ENCODE data around the gene HID1. TPM values are rescaled to one million over a fixed set of nuclear protein-coding genes. Genes with fewer than 3 reads are reported as not detected.

The HID1 gene, protein sequence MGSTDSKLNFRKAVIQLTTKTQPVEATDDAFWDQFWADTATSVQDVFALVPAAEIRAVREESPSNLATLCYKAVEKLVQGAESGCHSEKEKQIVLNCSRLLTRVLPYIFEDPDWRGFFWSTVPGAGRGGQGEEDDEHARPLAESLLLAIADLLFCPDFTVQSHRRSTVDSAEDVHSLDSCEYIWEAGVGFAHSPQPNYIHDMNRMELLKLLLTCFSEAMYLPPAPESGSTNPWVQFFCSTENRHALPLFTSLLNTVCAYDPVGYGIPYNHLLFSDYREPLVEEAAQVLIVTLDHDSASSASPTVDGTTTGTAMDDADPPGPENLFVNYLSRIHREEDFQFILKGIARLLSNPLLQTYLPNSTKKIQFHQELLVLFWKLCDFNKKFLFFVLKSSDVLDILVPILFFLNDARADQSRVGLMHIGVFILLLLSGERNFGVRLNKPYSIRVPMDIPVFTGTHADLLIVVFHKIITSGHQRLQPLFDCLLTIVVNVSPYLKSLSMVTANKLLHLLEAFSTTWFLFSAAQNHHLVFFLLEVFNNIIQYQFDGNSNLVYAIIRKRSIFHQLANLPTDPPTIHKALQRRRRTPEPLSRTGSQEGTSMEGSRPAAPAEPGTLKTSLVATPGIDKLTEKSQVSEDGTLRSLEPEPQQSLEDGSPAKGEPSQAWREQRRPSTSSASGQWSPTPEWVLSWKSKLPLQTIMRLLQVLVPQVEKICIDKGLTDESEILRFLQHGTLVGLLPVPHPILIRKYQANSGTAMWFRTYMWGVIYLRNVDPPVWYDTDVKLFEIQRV
- 0.65 TPM in 1 of 2 replicates, not detected in the other for total RNA-seq (2014; rRNA removed; shearing (Covaris generic); ENCODE audit: low replicate concordance)

DNA sequence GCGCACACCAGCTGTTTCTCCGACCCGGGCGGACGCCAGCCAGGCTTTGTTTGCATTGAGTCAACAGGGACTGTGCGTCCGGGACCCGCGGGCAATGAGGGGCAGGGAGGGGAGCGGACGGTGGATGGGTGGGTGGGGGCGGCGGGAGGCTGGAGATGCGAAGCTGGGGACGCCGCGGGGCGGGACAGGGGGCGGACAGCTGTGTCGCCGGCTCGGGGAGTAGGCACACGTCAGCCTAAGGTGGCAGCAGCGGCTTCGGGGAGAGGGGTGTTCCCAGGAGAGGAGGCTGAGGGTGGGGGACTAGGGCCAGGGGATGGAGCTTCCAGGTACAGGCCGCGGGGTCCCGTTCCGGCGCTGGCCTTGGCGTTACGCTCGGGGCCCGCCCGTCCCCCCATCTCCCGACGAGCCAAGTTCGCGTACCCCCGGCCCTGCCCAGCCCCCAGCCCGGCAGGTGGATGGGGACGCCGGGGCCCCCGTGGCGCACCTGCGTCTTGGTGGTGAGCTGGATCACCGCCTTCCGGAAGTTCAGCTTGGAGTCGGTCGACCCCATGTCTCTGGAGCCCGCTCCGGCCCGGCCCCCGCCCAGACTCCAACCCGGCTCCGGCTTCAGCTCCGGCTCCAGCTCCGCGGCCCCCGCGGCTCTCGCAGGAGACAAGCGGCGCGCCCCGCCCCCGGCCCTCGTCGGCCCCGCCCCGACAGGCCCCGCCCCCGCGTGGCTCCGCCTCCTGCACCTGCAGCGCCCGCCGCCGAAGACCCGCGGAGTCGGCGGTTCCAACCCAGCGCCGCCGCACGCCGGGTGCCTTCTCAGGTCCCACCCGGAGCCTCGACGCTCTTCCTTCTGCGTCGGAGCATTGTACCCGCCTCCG, at the start of gene HID1:
TSS of gene HID1 (minus strand) at position 653 of the 866 bp plus-strand sequence. CDS start at position 550, 103 bp downstream.
- Histone ChIP-seq H3K9ac (ENCODE audit: low read length) (no peak within 1 kb of the TSS), H3K27me3 (ENCODE audit: low read length) (no peaks in the 10 kb centered on the region)

DNA sequence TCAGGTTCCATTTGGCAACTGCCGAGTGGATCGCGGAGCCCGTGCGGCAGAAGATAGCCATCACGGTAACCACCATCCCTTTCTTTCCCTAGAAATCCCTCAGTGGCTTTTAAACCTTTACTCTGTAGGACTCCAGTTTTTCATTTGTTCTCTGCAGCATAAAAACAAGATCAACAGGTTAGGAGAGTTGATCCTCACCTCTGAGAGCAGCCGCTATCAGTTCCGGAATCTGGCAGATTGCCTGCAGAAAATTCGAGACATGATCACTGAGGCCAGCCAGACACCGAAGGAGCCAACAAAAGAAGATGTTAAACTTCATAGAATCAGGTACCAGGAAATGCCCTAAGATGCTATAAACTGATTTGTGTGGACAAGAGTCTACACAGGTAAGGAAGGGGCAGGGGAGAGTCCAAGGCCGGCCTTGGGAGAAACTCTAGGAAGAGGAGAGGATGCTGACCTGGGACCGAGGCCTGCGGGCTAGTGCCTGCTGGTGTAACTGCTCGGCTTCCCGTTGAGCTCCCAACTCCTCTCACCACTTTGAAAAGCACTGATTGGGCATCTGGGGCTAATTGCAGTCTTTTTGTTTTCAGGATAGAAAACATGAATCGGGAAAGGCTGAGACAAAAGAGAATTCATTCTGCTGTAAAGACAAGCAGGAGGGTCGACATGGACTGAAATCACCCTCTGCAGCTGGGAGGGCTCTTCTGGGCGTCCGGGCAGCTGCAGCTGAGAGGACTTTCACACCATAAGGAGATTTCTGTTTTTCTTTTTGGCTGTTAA, 48.0 kb upstream of the HID1 start:
- H2AFZ ChIP-seq (ENCODE audit: low read length) = no peak overlapping the region
- H3K4me2 ChIP-seq (ENCODE audit: low read depth, low read length, poor library complexity, severe bottlenecking) = no peak overlapping the region
- H3K27me3 ChIP-seq (ENCODE audit: low read length) = no peaks in the 10 kb centered on the region
- peaks cover 5% of the 10 kb centered on the region for H3K9me3 ChIP-seq (ENCODE audit: low read length)
- no peak overlapping the region for H3K27ac ChIP-seq (ENCODE audit: low read length)
- no peak overlapping the region for H3K9ac ChIP-seq (ENCODE audit: low read length)
- no peak for DNase-seq
- H3K4me3 ChIP-seq (ENCODE audit: low read length) = no peak overlapping the region
- H3K79me2 ChIP-seq (ENCODE audit: low read length) = peaks cover under 1% of the 10 kb centered on the region; the same call in 1 of the 2 replicates
- no peaks in the 10 kb centered on the region for H4K20me1 ChIP-seq (ENCODE audit: insufficient read depth, low read depth, low read length)
- H3K4me1 ChIP-seq (ENCODE audit: low read length) = no peaks in the 10 kb centered on the region
- H3K9me2 ChIP-seq (replicated peaks; ENCODE audit: insufficient read depth, low read length) = no peaks in the 10 kb centered on the region
- peaks cover 11% of the 10 kb centered on the region; the same call in 1 of the 2 replicates for H3K36me3 ChIP-seq (ENCODE audit: insufficient read depth, low read length)

More for the DNA sequence above, at the start of gene HID1:
- Histone ChIP-seq H3K9me3 (ENCODE audit: low read length) (no peaks in the 10 kb centered on the region), H2AFZ (ENCODE audit: low read length) (no peak within 1 kb of the TSS), H3K36me3 (ENCODE audit: insufficient read depth, low read length) (no peaks in the 10 kb centered on the region), H3K4me2 (ENCODE audit: low read depth, low read length, poor library complexity, severe bottlenecking) (peak within 1 kb of the TSS; percentile 44), H3K79me2 (ENCODE audit: low read length) (no peaks in the 10 kb centered on the region), H3K27ac (ENCODE audit: low read length) (no peak within 1 kb of the TSS), H3K4me3 (ENCODE audit: low read length) (peak within 1 kb of the TSS; percentile 30; the same call in 1 of the 2 replicates), H4K20me1 (ENCODE audit: insufficient read depth, low read depth, low read length) (no peaks in the 10 kb centered on the region), H3K4me1 (ENCODE audit: low read length) (peaks cover 9% of the 10 kb centered on the region), H3K9me2 (replicated peaks; ENCODE audit: insufficient read depth, low read length) (no peaks in the 10 kb centered on the region)
- peak; percentile 59 for DNase-seq

DNA sequence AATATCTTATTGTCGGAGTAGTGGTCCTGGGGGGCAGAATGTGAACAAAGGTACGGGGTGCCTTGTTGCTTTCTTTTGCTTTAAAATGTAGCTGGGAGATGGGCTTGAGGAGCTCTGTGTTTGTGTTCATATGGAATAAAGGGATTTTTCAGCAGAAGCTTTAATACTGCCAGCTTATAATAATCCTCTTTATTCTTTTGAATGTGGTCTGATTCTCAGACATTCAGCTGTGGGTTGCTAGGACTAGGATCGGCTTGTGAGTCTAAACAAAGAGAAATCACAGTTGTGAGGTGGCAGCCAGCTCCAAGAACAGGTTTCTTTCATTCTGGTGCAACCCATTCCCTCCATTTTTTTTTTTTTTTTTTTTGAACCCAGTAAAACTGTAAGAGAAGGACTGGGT, 47.2 kb upstream of the HID1 start:
- Histone ChIP-seq H3K4me1 (ENCODE audit: low read length) (no peaks in the 10 kb centered on the region), H3K27me3 (ENCODE audit: low read length) (no peaks in the 10 kb centered on the region), H3K9ac (ENCODE audit: low read length) (no peak overlapping the region), H3K4me2 (ENCODE audit: low read depth, low read length, poor library complexity, severe bottlenecking) (no peak overlapping the region), H3K4me3 (ENCODE audit: low read length) (no peak overlapping the region), H3K79me2 (ENCODE audit: low read length) (peaks cover 9% of the 10 kb centered on the region), H4K20me1 (ENCODE audit: insufficient read depth, low read depth, low read length) (no peaks in the 10 kb centered on the region), H3K36me3 (ENCODE audit: insufficient read depth, low read length) (peaks cover 10% of the 10 kb centered on the region; the same call in 1 of the 2 replicates), H3K9me3 (ENCODE audit: low read length) (peaks cover 2% of the 10 kb centered on the region), H3K27ac (ENCODE audit: low read length) (no peak overlapping the region), H2AFZ (ENCODE audit: low read length) (no peak overlapping the region), H3K9me2 (replicated peaks; ENCODE audit: insufficient read depth, low read length) (no peaks in the 10 kb centered on the region)
- DNase-seq = no peak

DNA sequence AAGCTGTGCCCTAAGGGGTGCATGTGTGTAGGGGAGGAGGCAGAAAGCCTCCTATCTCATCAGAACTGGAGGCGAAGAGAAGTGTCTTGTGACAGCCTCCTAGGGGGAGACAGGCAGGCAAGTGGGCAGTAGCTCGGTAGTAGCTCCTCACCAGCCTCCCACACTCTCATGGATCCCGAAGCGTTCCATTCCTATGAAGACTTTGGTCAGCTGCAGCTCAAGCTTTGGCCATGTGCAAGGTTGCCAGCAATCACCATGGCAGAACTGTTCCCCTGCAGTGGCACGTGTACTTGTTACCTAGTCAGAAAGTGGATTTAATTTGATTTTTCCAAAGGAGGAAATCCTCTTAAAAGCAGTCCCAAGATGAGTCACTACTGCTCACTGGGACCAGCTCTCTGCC, 46.6 kb upstream of the HID1 start:
- no peak overlapping the region for H3K4me2 ChIP-seq (ENCODE audit: low read depth, low read length, poor library complexity, severe bottlenecking)
- no peak for DNase-seq
- 0 out of 2 replicates have a peak, but pooled peaks cover 5% of the 10 kb centered on the region for H3K36me3 ChIP-seq (ENCODE audit: insufficient read depth, low read length)
- no peak overlapping the region for H3K4me3 ChIP-seq (ENCODE audit: low read length)
- no peak overlapping the region for H2AFZ ChIP-seq (ENCODE audit: low read length)
- H3K9ac ChIP-seq (ENCODE audit: low read length) = no peak overlapping the region
- H3K27me3 ChIP-seq (ENCODE audit: low read length) = no peaks in the 10 kb centered on the region
- no peak overlapping the region for H3K27ac ChIP-seq (ENCODE audit: low read length)
- H3K4me1 ChIP-seq (ENCODE audit: low read length) = 0 out of 2 replicates have a peak, but pooled peaks cover 2% of the 10 kb centered on the region
- H3K79me2 ChIP-seq (ENCODE audit: low read length) = peaks cover 14% of the 10 kb centered on the region
- no peaks in the 10 kb centered on the region for H3K9me2 ChIP-seq (replicated peaks; ENCODE audit: insufficient read depth, low read length)
- H4K20me1 ChIP-seq (ENCODE audit: insufficient read depth, low read depth, low read length) = no peaks in the 10 kb centered on the region
- no peaks in the 10 kb centered on the region for H3K9me3 ChIP-seq (ENCODE audit: low read length)

DNA sequence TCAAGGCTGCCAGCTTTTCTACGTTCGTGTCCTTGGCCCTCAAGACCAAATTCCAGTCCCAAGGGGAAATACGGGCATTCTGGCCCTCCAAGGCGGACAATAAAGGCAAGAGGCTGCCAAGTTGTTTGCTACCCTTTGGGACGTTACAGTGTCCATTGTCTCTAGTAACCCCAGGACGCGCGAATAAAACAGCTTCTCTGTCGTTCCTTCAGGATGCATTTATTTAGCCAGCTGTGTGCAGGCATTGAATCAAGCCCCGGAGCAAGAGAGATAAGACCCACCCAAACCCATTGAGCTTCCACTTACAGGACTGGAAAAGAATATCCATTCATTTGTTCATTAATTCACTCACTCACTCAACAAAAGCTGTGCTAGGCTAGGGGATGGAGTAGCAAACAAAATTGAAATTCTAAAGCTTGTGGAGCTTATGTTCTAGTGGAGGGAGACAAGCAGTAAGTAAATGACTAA, 40.6 kb upstream of the HID1 start:
- Histone ChIP-seq H3K9me3 (ENCODE audit: low read length) (no peaks in the 10 kb centered on the region), H3K79me2 (ENCODE audit: low read length) (peaks cover 25% of the 10 kb centered on the region)

DNA sequence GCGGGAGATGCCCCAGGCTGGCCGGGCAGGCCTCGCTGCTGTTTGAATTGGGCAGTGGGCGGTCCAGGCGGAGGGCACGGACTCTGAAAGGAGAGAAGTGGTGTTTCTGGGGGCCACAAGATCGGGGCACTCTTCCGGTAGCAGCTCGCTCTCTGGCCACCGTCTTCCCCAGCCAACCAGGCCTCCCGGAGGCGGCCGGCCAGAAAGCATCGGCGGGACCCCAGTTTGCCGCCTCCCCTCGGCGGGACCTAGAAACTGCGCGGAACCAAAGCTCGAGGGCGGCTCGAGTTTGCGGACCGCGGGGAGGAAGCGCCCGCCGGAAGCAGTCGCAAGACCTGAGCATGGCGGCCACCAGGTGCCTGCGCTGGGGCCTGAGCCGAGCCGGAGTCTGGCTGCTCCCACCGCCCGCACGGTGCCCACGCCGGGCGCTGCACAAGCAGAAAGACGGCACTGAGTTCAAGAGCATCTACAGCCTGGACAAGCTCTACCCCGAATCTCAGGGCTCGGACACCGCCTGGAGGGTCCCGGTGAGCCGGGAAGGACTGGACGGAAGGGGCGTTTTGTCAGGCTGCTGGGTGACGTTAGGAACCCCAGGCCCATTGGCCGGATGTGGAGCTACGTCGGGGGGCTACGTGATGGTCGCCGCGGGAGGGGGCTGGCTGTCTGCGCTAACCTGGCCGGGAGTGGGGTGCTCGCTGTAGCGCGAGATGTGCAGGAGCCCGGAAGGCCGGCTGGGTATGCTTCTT, 40.0 kb upstream of the HID1 start, which contains the start of gene MRPL58:
TSS of gene MRPL58 (plus strand) at position 325 of the 746 bp plus-strand sequence. CDS start at position 342, 17 bp downstream.
- H3K4me2 ChIP-seq (ENCODE audit: low read depth, low read length, poor library complexity, severe bottlenecking) = peak within 1 kb of the TSS; percentile 82
- H3K36me3 ChIP-seq (ENCODE audit: insufficient read depth, low read length) = 0 out of 2 replicates have a peak, but pooled peaks cover 5% of the 10 kb centered on the region
- no peaks in the 10 kb centered on the region for H3K27me3 ChIP-seq (ENCODE audit: low read length)
- H3K9me3 ChIP-seq (ENCODE audit: low read length) = no peaks in the 10 kb centered on the region
- H3K79me2 ChIP-seq (ENCODE audit: low read length) = peaks cover 25% of the 10 kb centered on the region
- no peaks in the 10 kb centered on the region for H4K20me1 ChIP-seq (ENCODE audit: insufficient read depth, low read depth, low read length)
- DNase-seq = peak; percentile 96
- peaks cover 18% of the 10 kb centered on the region for H3K4me1 ChIP-seq (ENCODE audit: low read length)
- H2AFZ ChIP-seq (ENCODE audit: low read length) = peak within 1 kb of the TSS; percentile 96
- H3K9me2 ChIP-seq (replicated peaks; ENCODE audit: insufficient read depth, low read length) = no peaks in the 10 kb centered on the region
- peak within 1 kb of the TSS; percentile 69 for H3K27ac ChIP-seq (ENCODE audit: low read length)
- H3K9ac ChIP-seq (ENCODE audit: low read length) = peak within 1 kb of the TSS; percentile 78
- H3K4me3 ChIP-seq (ENCODE audit: low read length) = peak within 1 kb of the TSS; percentile 76

More for the DNA sequence above, 40.6 kb upstream of the HID1 start:
- Histone ChIP-seq H3K9me2 (replicated peaks; ENCODE audit: insufficient read depth, low read length) (no peaks in the 10 kb centered on the region), H3K9ac (ENCODE audit: low read length) (peak overlapping the region; percentile 78), H3K4me3 (ENCODE audit: low read length) (peak overlapping the region; percentile 76), H3K4me1 (ENCODE audit: low read length) (peaks cover 18% of the 10 kb centered on the region), H4K20me1 (ENCODE audit: insufficient read depth, low read depth, low read length) (no peaks in the 10 kb centered on the region), H3K27me3 (ENCODE audit: low read length) (no peaks in the 10 kb centered on the region), H3K36me3 (ENCODE audit: insufficient read depth, low read length) (0 out of 2 replicates have a peak, but pooled peaks cover 5% of the 10 kb centered on the region), H3K27ac (ENCODE audit: low read length) (peak overlapping the region; percentile 69), H2AFZ (ENCODE audit: low read length) (no peak overlapping the region), H3K4me2 (ENCODE audit: low read depth, low read length, poor library complexity, severe bottlenecking) (peak overlapping the region; percentile 82)
- no peak for DNase-seq

DNA sequence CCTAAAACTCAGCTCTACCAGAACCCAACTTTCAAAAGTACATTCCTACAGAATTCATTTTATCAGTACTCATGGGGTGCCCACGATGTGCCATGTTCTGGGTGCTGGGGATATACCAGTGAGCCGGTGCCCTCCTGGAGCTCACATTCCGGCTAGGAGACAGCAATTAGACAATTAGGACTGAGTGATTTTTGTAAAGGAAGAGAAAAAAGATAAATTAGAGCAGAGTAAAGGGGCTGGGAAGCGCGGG, 39.5 kb upstream of the HID1 start:
- Histone ChIP-seq H2AFZ (ENCODE audit: low read length) (peak overlapping the region; percentile 96), H3K27ac (ENCODE audit: low read length) (peak overlapping the region; percentile 54), H4K20me1 (ENCODE audit: insufficient read depth, low read depth, low read length) (no peaks in the 10 kb centered on the region), H3K36me3 (ENCODE audit: insufficient read depth, low read length) (0 out of 2 replicates have a peak, but pooled peaks cover 5% of the 10 kb centered on the region), H3K4me2 (ENCODE audit: low read depth, low read length, poor library complexity, severe bottlenecking) (peak overlapping the region; percentile 82), H3K4me3 (ENCODE audit: low read length) (peak overlapping the region; percentile 76), H3K9ac (ENCODE audit: low read length) (peak overlapping the region; percentile 78), H3K79me2 (ENCODE audit: low read length) (peaks cover 25% of the 10 kb centered on the region), H3K4me1 (ENCODE audit: low read length) (peaks cover 18% of the 10 kb centered on the region), H3K9me3 (ENCODE audit: low read length) (no peaks in the 10 kb centered on the region), H3K27me3 (ENCODE audit: low read length) (no peaks in the 10 kb centered on the region), H3K9me2 (replicated peaks; ENCODE audit: insufficient read depth, low read length) (no peaks in the 10 kb centered on the region)
- no peak for DNase-seq
